Omental fat pad (tissue), 4 donors: ENCODE data around the gene KIFAP3. TPM values are rescaled to one million over a fixed set of nuclear protein-coding genes. Genes with fewer than 3 reads are reported as not detected.

Experiments
- ATAC-seq: fragments of 150-250 bp; one replicate; pipeline ENCODE4 v1.9.1; 2016; ENCODE audit warnings: mild to moderate bottlenecking, moderate library complexity; ENCODE audit not compliant: low FRiP score
- DNase-seq: peaks from one replicate; pipeline ENCODE4 v3.0.0-alpha.2; 2019; ENCODE audit warnings: low spot score
- total RNA-seq, 4 donors: library from RNA; depleted of rRNA; stranded (reverse); fragments of >200 nt; gene quantifications; one replicate each; pipeline ENCODE4 v1.1.0, GENCODE V29; 2016
- TF ChIP-seq, protein P1 (sequence below), 3 donors: fragments of 450-650 bp; IDR thresholded peaks; one replicate each; pipeline ENCODE4 v1.5.1; 2016 to 2017; ENCODE audit warnings: antibody characterized with exemption in 3 of 3, mild to moderate bottlenecking in 3 of 3, moderate library complexity in 2 of 3

KIFAP3 gene
- total RNA-seq, 4 donors from 2014 or later = 20.5 to 34.0 (median 25.6) TPM

DNA sequence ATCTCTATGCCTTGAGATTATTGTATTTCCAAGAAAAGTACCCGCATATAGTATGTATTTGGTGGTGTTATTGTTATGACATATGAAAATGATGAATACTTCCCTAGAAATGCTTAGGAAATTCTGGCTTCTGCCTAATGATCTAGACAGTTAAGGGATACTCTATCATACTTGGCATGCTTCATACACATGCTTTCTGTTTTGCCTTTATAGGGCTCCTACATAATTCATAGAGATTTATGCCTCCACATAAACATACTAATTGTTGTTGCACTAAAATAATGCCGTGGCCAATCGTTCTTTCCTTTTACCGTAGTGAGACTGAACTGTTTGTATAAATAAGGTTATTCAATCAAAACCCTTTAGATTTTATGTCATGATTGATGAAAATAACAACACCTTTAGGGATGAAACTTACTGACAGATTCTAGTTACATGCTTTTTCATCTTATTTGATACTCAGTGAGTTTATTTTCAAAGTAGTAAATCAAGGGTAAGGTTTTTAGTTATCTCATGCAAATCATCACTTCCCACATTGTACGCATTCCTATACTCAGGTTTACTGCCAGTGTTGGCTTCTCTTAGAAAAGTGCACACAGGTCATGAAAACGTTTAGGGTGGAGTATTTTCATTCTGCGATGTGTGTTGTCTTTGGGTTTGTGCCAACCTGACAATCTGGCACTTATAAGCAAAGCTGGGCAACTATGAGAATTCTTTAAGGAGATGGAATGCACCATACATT lies 140.3 kb downstream of the KIFAP3 start:
- TF ChIP-seq, protein P1, sequence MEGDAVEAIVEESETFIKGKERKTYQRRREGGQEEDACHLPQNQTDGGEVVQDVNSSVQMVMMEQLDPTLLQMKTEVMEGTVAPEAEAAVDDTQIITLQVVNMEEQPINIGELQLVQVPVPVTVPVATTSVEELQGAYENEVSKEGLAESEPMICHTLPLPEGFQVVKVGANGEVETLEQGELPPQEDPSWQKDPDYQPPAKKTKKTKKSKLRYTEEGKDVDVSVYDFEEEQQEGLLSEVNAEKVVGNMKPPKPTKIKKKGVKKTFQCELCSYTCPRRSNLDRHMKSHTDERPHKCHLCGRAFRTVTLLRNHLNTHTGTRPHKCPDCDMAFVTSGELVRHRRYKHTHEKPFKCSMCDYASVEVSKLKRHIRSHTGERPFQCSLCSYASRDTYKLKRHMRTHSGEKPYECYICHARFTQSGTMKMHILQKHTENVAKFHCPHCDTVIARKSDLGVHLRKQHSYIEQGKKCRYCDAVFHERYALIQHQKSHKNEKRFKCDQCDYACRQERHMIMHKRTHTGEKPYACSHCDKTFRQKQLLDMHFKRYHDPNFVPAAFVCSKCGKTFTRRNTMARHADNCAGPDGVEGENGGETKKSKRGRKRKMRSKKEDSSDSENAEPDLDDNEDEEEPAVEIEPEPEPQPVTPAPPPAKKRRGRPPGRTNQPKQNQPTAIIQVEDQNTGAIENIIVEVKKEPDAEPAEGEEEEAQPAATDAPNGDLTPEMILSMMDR (IDR thresholded peaks at IDR 0.05) = no peak
- no peak for ATAC-seq
- no peak for DNase-seq

DNA sequence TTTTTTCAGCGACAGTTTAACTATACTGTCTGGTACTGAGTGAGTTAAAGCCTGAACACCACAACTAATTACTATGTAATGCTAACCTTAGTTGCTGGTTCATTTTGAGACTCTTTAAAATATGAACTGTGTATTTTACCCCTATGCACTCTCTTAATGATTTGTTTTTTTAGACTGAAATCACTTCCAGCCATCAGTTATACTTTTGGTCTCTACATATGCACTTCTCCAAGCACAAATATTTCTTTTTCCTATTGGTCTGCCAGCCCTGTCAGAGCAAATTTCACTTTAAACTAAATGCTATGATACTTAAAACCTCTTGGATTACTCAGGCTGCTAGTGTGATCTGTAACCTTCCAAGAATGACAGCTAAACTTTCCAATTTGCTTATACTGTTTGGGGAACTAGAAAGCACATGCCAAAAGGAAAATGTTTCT lies 142.7 kb downstream of the KIFAP3 start:
- DNase-seq (no peak), ATAC-seq (no peak)
- TF ChIP-seq, protein P1 (IDR thresholded peaks at IDR 0.05) = no peak

DNA sequence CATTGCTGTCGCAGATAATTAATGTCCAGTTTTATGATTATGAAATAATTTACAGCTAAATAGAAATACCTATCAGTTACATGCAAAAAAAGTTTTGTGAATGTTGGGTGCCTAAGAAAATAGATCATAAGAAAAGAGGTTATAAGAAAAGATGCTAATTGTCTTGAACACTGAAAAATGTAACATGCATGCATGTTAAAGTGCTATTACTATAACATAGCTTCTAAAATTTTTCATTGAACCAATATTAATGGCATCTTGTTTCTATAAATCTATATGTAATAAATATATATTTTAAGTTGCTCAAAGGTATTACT lies 145.3 kb downstream of the KIFAP3 start:
- DNase-seq (no peak), ATAC-seq (no peak)
- TF ChIP-seq, protein P1 (IDR thresholded peaks at IDR 0.05) = no peak

DNA sequence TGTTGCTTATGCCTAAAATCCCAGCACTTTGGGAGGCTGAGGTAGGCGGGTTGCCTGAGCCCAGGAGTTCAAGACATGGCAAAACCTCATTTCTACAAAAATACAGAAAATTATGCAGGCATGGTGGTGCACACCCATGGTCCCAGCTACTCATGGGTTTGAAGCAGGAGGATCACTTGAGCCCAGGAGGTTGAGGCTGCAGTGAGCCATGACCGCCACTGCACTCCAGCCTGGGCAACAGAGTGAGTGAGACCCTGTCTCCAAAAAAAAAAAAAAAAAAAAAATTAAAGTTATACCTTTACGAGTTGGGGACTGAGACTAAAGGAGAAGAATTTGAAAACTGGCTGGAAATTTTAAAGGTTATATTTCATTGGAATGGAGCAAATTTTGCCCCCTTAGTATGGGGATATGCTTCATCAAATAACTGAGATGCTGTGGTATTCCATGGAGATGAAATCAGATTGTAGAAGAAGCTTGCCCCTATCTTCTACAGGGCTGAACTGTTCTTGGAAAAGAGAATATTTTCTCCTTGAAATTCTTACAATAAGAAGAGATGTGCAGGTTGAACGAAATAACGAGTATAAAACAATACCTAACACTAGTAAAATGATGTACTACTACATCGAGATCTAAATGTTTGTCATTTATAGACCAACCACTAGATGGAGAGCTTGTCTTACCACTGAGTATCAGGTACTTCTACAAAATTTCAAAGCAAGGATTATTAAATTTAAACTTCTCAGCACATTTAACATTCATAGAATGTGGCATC lies 145.9 kb downstream of the KIFAP3 start:
- DNase-seq (no peak), ATAC-seq (peak; percentile 57)
- TF ChIP-seq, protein P1 (IDR thresholded peaks at IDR 0.05) = no peak

DNA sequence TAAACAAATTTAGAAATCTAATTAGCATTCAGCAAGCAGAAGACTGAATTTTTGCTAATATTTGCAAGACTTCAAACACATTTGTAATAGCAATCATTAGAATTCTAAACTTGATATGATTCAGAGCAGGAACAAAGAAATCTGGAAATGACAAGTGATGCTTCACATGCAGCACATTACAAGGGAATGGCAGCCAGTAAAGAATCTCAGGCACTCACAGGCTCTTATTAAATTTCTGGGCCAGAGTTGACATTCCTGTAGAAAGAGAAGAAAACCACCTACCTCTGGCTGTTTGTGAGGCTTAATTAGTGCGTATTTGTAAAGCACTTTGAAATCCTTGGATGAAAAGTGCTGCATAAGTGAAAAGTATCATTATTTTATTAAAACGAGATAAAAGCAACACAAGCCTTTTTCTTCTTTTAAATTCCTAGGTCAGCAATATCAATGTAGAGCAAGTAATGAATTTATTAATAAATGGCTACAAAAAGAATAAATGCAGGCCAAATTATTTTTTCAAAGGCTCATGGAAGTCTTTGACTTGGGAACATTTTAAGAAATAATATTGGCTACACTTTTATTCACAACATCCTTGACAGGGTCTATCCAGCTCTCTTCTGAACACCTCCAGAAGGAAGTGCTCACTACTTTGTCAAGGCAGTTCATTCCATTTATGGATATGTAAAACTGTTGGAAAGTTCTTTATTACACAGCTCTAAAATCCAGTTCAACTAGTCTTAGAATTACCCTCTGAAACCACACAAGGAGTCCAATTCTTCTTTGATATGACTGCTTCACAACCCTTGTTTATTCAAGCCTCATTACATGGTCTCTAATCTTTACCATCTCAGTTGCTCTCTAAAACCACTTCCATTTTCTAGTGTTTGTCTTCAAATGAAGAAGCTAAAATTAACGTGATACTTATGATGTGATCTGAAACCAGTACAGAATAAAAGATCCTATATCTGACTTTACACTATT lies 148.7 kb downstream of the KIFAP3 start:
- no peak for DNase-seq
- no peak for ATAC-seq
- TF ChIP-seq, protein P1 (IDR thresholded peaks at IDR 0.05) = no peak

DNA sequence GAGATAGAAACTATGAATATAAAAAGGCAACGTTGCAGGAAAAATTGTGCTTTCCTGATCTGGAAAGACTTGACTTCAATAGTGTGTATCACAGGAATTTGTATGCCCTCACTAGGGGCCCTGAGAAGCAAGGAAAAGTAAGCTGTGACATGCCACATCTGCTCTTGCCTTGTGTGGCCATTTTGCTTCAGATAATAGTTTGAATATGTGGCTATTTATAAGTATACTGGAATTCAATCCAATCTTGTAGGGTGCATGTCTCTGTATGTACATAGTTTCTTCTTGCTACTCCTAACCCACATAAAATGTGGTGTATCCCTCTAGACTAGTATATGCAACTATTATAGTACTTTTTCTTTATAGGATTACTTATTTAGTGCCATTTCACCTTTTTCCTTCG lies 149.7 kb downstream of the KIFAP3 start:
- TF ChIP-seq, protein P1 (IDR thresholded peaks at IDR 0.05) = no peak
- DNase-seq = no peak
- ATAC-seq = no peak
